ENCODE measurements around the gene SIGLEC8. TPM values are rescaled to one million over a fixed set of nuclear protein-coding genes. Genes with fewer than 3 reads are reported as not detected.

SIGLEC8 gene
- total RNA-seq, 1 experiment from 2014 or later: not detected

DNA sequence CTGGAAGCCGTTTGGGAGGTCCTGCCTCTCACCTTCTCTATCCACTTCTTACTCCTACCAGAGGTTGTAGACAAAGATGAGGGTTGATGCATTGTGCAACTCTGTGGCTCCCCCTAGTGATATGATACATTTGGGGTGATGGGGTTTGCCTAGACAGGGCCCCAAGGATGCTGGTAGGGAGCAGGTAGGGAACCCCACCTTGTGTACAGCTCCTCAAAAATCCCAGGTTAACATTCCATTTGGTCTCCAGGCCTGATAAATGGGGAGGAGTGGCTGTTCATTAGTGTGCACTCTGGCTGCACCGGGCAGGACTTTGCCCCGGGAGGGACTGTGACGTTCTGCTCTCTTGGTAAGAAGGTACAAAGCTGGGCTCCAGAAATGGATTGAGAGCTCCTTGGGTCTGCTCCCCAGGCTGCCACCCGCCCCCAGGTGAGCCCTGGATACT is 19.2 kb downstream of the SIGLEC8 start:
- H3K4me1 Mint-ChIP-seq: peaks cover 6% of the 10 kb centered on the region; the same call in 1 of the 2 replicates
- H3K27ac Mint-ChIP-seq: no peak overlapping the region
- H3K4me3 Mint-ChIP-seq: no peak overlapping the region
- H3K27me3 Mint-ChIP-seq (ENCODE audit: low read depth): peaks cover 39% of the 10 kb centered on the region
- TF ChIP-seq GRHL2 (CRISPR knock-in tag; IDR thresholded peaks at IDR 0.05; ENCODE audit: insufficient replicate concordance, severe bottlenecking): no peak
- TF ChIP-seq, protein P1, sequence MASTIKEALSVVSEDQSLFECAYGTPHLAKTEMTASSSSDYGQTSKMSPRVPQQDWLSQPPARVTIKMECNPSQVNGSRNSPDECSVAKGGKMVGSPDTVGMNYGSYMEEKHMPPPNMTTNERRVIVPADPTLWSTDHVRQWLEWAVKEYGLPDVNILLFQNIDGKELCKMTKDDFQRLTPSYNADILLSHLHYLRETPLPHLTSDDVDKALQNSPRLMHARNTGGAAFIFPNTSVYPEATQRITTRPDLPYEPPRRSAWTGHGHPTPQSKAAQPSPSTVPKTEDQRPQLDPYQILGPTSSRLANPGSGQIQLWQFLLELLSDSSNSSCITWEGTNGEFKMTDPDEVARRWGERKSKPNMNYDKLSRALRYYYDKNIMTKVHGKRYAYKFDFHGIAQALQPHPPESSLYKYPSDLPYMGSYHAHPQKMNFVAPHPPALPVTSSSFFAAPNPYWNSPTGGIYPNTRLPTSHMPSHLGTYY (CRISPR knock-in tag; IDR thresholded peaks at IDR 0.05): no peak
- TF ChIP-seq ZNF219 (CRISPR knock-in tag; IDR thresholded peaks at IDR 0.05; ENCODE audit: borderline replicate concordance): no peak
- TF ChIP-seq NFATC4 (CRISPR knock-in tag; IDR thresholded peaks at IDR 0.05): no peak
- no peak for TF ChIP-seq PRRX2 (CRISPR knock-in tag; IDR thresholded peaks at IDR 0.05)
- no peak for TF ChIP-seq TEAD4 (CRISPR knock-in tag; IDR thresholded peaks at IDR 0.05)
- TF ChIP-seq, protein P2, sequence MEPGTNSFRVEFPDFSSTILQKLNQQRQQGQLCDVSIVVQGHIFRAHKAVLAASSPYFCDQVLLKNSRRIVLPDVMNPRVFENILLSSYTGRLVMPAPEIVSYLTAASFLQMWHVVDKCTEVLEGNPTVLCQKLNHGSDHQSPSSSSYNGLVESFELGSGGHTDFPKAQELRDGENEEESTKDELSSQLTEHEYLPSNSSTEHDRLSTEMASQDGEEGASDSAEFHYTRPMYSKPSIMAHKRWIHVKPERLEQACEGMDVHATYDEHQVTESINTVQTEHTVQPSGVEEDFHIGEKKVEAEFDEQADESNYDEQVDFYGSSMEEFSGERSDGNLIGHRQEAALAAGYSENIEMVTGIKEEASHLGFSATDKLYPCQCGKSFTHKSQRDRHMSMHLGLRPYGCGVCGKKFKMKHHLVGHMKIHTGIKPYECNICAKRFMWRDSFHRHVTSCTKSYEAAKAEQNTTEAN (CRISPR knock-in tag; IDR thresholded peaks at IDR 0.05): no peak
- TF ChIP-seq MYBL2 (CRISPR knock-in tag; IDR thresholded peaks at IDR 0.05): no peak
- TF ChIP-seq, protein P3, sequence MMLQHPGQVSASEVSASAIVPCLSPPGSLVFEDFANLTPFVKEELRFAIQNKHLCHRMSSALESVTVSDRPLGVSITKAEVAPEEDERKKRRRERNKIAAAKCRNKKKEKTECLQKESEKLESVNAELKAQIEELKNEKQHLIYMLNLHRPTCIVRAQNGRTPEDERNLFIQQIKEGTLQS (CRISPR knock-in tag; conservative IDR thresholded peaks at IDR 0.05): no peak
- TF ChIP-seq, protein P4, sequence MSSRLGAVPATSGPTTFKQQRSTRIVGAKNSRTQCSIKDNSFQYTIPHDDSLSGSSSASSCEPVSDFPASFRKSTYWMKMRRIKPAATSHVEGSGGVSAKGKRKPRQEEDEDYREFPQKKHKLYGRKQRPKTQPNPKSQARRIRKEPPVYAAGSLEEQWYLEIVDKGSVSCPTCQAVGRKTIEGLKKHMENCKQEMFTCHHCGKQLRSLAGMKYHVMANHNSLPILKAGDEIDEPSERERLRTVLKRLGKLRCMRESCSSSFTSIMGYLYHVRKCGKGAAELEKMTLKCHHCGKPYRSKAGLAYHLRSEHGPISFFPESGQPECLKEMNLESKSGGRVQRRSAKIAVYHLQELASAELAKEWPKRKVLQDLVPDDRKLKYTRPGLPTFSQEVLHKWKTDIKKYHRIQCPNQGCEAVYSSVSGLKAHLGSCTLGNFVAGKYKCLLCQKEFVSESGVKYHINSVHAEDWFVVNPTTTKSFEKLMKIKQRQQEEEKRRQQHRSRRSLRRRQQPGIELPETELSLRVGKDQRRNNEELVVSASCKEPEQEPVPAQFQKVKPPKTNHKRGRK (CRISPR knock-in tag; IDR thresholded peaks at IDR 0.05; ENCODE audit: borderline replicate concordance): no peak
- TF ChIP-seq TCF7 (CRISPR knock-in tag; IDR thresholded peaks at IDR 0.05; ENCODE audit: low read depth): no peak
- TF ChIP-seq HMGA2 (CRISPR knock-in tag; IDR thresholded peaks at IDR 0.05): no peak
- no peak for TF ChIP-seq CREM (CRISPR knock-in tag; IDR thresholded peaks at IDR 0.05)
- TF ChIP-seq ZNF263 (CRISPR knock-in tag; IDR thresholded peaks at IDR 0.05; ENCODE audit: low read depth): no peak
- TF ChIP-seq, protein P5, sequence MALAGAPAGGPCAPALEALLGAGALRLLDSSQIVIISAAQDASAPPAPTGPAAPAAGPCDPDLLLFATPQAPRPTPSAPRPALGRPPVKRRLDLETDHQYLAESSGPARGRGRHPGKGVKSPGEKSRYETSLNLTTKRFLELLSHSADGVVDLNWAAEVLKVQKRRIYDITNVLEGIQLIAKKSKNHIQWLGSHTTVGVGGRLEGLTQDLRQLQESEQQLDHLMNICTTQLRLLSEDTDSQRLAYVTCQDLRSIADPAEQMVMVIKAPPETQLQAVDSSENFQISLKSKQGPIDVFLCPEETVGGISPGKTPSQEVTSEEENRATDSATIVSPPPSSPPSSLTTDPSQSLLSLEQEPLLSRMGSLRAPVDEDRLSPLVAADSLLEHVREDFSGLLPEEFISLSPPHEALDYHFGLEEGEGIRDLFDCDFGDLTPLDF (CRISPR knock-in tag; IDR thresholded peaks at IDR 0.05): no peak
- no peak for TF ChIP-seq ETV6 (CRISPR knock-in tag; IDR thresholded peaks at IDR 0.05)
- no peak for TF ChIP-seq ZNF416 (CRISPR knock-in tag; IDR thresholded peaks at IDR 0.05)
- TF ChIP-seq JUN (CRISPR knock-in tag; IDR thresholded peaks at IDR 0.05): no peak
- TF ChIP-seq NR1H2 (CRISPR knock-in tag; IDR thresholded peaks at IDR 0.05): no peak
- no peaks in the 10 kb centered on the region for H3K36me3 Mint-ChIP-seq
- CTCF ChIA-PET: interaction anchor here (1.1 to 4.2 kb wide), 16 partner anchors 8 to 222 kb away, joined by 3 to 39 read pairs (median 6); partner anchors contain the start of genes IGLON5 and SIGLEC10
- peak; percentile 75 for ATAC-seq
- POLR2A ChIA-PET: interaction anchor here (0.6 kb wide), 1 partner anchor 36 kb away, joined by 3 read pairs; no protein-coding TSS in a partner anchor
- no peaks in the 10 kb centered on the region for H3K9me3 Mint-ChIP-seq
- peak; percentile 36 for DNase-seq (ENCODE audit: low spot score)

DNA sequence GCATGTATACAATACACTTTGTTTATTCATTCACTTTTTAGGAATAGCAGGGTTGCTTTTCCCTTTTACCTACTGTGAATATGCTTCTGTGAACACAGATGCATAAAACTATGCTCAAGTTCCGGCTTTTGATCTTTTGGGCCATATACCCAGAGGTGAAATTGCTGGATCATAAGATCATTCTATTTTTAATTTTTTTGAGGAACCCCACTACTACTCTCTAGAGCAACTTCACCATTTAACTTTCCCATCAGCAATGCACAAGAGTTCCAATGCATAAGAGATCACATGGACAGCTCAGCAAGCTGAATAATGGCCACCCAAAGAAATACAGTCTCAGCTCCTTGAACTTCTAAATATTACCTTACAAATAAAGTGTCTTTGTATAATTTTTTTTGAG is 23.8 kb downstream of the SIGLEC8 start:
- Mint-ChIP-seq H3K27me3 (ENCODE audit: low read depth) (peaks cover 36% of the 10 kb centered on the region), H3K4me1 (peaks cover 6% of the 10 kb centered on the region; the same call in 1 of the 2 replicates), H3K27ac (no peak overlapping the region), H3K9me3 (no peaks in the 10 kb centered on the region), H3K4me3 (no peak overlapping the region), H3K36me3 (no peaks in the 10 kb centered on the region)
- CTCF ChIA-PET: interaction anchor here (0.9 to 2.6 kb wide), 2 partner anchors 12 to 95 kb away, joined by 3 to 19 read pairs; no protein-coding TSS in a partner anchor
- no peak for ATAC-seq
- no peak for DNase-seq (ENCODE audit: low spot score)
- POLR2A ChIA-PET: no interaction called here
- TF ChIP-seq CREM (CRISPR knock-in tag; IDR thresholded peaks at IDR 0.05): no peak
- no peak for TF ChIP-seq ZNF671 (CRISPR knock-in tag; IDR thresholded peaks at IDR 0.05)
- TF ChIP-seq OVOL2 (CRISPR knock-in tag; IDR thresholded peaks at IDR 0.05; ENCODE audit: borderline replicate concordance): no peak
- no peak for TF ChIP-seq ZBTB21 (CRISPR knock-in tag; IDR thresholded peaks at IDR 0.05; ENCODE audit: borderline replicate concordance)
- TF ChIP-seq SOX15 (CRISPR knock-in tag; IDR thresholded peaks at IDR 0.05): no peak
- no peak for TF ChIP-seq NR1H2 (CRISPR knock-in tag; IDR thresholded peaks at IDR 0.05)
- TF ChIP-seq, protein P6, sequence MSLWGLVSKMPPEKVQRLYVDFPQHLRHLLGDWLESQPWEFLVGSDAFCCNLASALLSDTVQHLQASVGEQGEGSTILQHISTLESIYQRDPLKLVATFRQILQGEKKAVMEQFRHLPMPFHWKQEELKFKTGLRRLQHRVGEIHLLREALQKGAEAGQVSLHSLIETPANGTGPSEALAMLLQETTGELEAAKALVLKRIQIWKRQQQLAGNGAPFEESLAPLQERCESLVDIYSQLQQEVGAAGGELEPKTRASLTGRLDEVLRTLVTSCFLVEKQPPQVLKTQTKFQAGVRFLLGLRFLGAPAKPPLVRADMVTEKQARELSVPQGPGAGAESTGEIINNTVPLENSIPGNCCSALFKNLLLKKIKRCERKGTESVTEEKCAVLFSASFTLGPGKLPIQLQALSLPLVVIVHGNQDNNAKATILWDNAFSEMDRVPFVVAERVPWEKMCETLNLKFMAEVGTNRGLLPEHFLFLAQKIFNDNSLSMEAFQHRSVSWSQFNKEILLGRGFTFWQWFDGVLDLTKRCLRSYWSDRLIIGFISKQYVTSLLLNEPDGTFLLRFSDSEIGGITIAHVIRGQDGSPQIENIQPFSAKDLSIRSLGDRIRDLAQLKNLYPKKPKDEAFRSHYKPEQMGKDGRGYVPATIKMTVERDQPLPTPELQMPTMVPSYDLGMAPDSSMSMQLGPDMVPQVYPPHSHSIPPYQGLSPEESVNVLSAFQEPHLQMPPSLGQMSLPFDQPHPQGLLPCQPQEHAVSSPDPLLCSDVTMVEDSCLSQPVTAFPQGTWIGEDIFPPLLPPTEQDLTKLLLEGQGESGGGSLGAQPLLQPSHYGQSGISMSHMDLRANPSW (CRISPR knock-in tag; conservative IDR thresholded peaks at IDR 0.05; ENCODE audit: low read depth): no peak
- TF ChIP-seq, protein P7, sequence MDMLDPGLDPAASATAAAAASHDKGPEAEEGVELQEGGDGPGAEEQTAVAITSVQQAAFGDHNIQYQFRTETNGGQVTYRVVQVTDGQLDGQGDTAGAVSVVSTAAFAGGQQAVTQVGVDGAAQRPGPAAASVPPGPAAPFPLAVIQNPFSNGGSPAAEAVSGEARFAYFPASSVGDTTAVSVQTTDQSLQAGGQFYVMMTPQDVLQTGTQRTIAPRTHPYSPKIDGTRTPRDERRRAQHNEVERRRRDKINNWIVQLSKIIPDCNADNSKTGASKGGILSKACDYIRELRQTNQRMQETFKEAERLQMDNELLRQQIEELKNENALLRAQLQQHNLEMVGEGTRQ (CRISPR knock-in tag; IDR thresholded peaks at IDR 0.05): no peak
- no peak for TF ChIP-seq ZNF219 (CRISPR knock-in tag; IDR thresholded peaks at IDR 0.05; ENCODE audit: borderline replicate concordance)
- no peak for TF ChIP-seq ZNF396 (CRISPR knock-in tag; IDR thresholded peaks at IDR 0.05; ENCODE audit: borderline replicate concordance)
- TF ChIP-seq GABPB1 (CRISPR knock-in tag; IDR thresholded peaks at IDR 0.05): no peak
- no peak for TF ChIP-seq ZNF263 (CRISPR knock-in tag; IDR thresholded peaks at IDR 0.05; ENCODE audit: low read depth)
- no peak for TF ChIP-seq RELA (CRISPR knock-in tag; IDR thresholded peaks at IDR 0.05; ENCODE audit: borderline replicate concordance)

All from WTC11 (cell line).